Dermis microvascular lymphatic vessel endothelial cell (primary cell): Measurements from ENCODE around the gene TOM1L2. TPM values are rescaled to one million over a fixed set of nuclear protein-coding genes. Genes with fewer than 3 reads are reported as not detected.

Experiments used
- DNase-seq, 2 donors: peaks; one replicate each; pipeline versions ENCODE4 v3.0.0 to v3.0.0-alpha.2; 2010; ENCODE audit warnings: low read depth in 2 of 2
- total RNA-seq: library from RNA; depleted of rRNA; stranded (reverse); fragments of >200 nt; gene quantifications from 2 replicates; pipeline ENCODE4 v1.2.1, GENCODE V29; 2014

The TOM1L2 gene
- total RNA-seq, 1 donor from 2014 or later = 11.2 TPM

- peak; percentile 97 to 99 for DNase-seq
Observed at GRCh38 chr17:17900615-17901520, 71.3 kb downstream of the TOM1L2 start.

- no peak for DNase-seq
Observed at GRCh38 chr17:17899486-17899885, 72.7 kb downstream of the TOM1L2 start.

GRCh38 chr17:17898673-17899072 is 73.5 kb downstream of the TOM1L2 start:
- no peak for DNase-seq

GRCh38 chr17:17897442-17897841 is 74.8 kb downstream of the TOM1L2 start:
- DNase-seq = no peak

GRCh38 chr17:17896746-17897145 is 75.5 kb downstream of the TOM1L2 start:
- no peak for DNase-seq

- DNase-seq = no peak
Observed at GRCh38 chr17:17893801-17894644, 78.2 kb downstream of the TOM1L2 start.

GRCh38 chr17:17892731-17893130 is 79.5 kb downstream of the TOM1L2 start:
- DNase-seq = no peak

GRCh38 chr17:17892009-17892408 is 80.2 kb downstream of the TOM1L2 start:
- DNase-seq = no peak

GRCh38 chr17:17890773-17891759 is 81.1 kb downstream of the TOM1L2 start:
- DNase-seq = peak; percentile 61 to 82

- no peak for DNase-seq
Observed at GRCh38 chr17:17889922-17890321, 82.3 kb downstream of the TOM1L2 start.

GRCh38 chr17:17888821-17889220 is 83.4 kb downstream of the TOM1L2 start:
- no peak for DNase-seq

GRCh38 chr17:17888371-17888770 is 83.8 kb downstream of the TOM1L2 start:
- peak in 1 of 2 donors; percentile 32 for DNase-seq

- no peak for DNase-seq
Observed at GRCh38 chr17:17887752-17888304, 84.4 kb downstream of the TOM1L2 start.

- no peak for DNase-seq
Observed at GRCh38 chr17:17886726-17887125, 85.5 kb downstream of the TOM1L2 start.

GRCh38 chr17:17886226-17886625 is 86.0 kb downstream of the TOM1L2 start:
- DNase-seq = no peak

- no peak for DNase-seq
Observed at GRCh38 chr17:17884391-17885357, 87.5 kb downstream of the TOM1L2 start.

GRCh38 chr17:17883801-17884200 is 88.4 kb downstream of the TOM1L2 start:
- DNase-seq = no peak

- DNase-seq = no peak
Observed at GRCh38 chr17:17882082-17882581, 90.1 kb downstream of the TOM1L2 start.

- DNase-seq = no peak
Observed at GRCh38 chr17:17880577-17881196, 91.5 kb downstream of the TOM1L2 start.
